GM21423 (cell line): ENCODE results near the gene DNAH17.

Experiments
- ATAC-seq: cut with Tn5 transposase; IDR thresholded peaks from one replicate; pipeline ENCODE4 v1.9.1; 2021; ENCODE audit warnings: mild to moderate bottlenecking, moderate library complexity; ENCODE audit not compliant: unreplicated experiment

Gene DNAH17

GRCh38 chr17:78458736-78459335 lies 118.4 kb downstream of the DNAH17 start:
- no peak for ATAC-seq

- no peak for ATAC-seq
Observed at GRCh38 chr17:78458091-78458490, 119.1 kb downstream of the DNAH17 start.

- ATAC-seq, result no peak
Observed at GRCh38 chr17:78454346-78454745, 122.8 kb downstream of the DNAH17 start.

- ATAC-seq, result no peak
Observed at GRCh38 chr17:78451753-78452152, 125.4 kb downstream of the DNAH17 start.

GRCh38 chr17:78450696-78451345 lies 126.4 kb downstream of the DNAH17 start:
- ATAC-seq, result no peak

- ATAC-seq, result no peak
Observed at GRCh38 chr17:78449983-78450595, 127.1 kb downstream of the DNAH17 start.

- ATAC-seq, result no peak
Observed at GRCh38 chr17:78448356-78448993, 128.7 kb downstream of the DNAH17 start.

GRCh38 chr17:78446833-78447232 lies 130.4 kb downstream of the DNAH17 start:
- no peak for ATAC-seq

- ATAC-seq, result no peak
Observed at GRCh38 chr17:78444392-78444791, 132.8 kb downstream of the DNAH17 start.

- ATAC-seq, result no peak
Observed at GRCh38 chr17:78442648-78443218, 134.5 kb downstream of the DNAH17 start.

- no peak for ATAC-seq
Observed at GRCh38 chr17:78441271-78441971, 135.8 kb downstream of the DNAH17 start.

- ATAC-seq, result no peak
Observed at GRCh38 chr17:78438694-78439325, 138.4 kb downstream of the DNAH17 start.

GRCh38 chr17:78438271-78438691 lies 138.9 kb downstream of the DNAH17 start:
- no peak for ATAC-seq

- ATAC-seq, result no peak
Observed at GRCh38 chr17:78437508-78438169, 139.6 kb downstream of the DNAH17 start.

GRCh38 chr17:78435330-78436005 lies 141.7 kb downstream of the DNAH17 start:
- no peak for ATAC-seq

- no peak for ATAC-seq
Observed at GRCh38 chr17:78434455-78435329, 142.5 kb downstream of the DNAH17 start.

GRCh38 chr17:78433780-78434335 lies 143.3 kb downstream of the DNAH17 start:
- ATAC-seq, result no peak
